ENCODE measurements around the gene CREB1.

DNA sequence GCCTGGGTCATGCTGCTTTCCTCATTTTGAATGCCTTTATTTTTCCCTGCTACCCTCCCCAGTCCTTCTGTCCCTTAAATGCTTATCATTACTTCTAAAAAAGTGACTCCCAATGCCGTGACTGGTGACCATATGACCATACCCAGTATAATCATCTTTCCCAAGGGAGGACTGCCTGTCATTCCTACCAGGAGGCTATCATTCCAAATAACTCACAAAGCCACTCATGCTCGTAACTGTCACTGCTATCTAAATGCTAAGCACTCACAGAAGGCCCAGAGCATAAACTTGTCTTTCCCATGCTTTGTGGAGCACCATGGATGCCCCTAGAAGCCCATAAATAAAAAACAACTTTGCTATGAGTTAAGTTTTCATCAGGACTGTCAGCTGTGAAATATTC, 38.7 kb upstream of the CREB1 start:
- TF ChIP-seq, protein P1, sequence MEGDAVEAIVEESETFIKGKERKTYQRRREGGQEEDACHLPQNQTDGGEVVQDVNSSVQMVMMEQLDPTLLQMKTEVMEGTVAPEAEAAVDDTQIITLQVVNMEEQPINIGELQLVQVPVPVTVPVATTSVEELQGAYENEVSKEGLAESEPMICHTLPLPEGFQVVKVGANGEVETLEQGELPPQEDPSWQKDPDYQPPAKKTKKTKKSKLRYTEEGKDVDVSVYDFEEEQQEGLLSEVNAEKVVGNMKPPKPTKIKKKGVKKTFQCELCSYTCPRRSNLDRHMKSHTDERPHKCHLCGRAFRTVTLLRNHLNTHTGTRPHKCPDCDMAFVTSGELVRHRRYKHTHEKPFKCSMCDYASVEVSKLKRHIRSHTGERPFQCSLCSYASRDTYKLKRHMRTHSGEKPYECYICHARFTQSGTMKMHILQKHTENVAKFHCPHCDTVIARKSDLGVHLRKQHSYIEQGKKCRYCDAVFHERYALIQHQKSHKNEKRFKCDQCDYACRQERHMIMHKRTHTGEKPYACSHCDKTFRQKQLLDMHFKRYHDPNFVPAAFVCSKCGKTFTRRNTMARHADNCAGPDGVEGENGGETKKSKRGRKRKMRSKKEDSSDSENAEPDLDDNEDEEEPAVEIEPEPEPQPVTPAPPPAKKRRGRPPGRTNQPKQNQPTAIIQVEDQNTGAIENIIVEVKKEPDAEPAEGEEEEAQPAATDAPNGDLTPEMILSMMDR (IDR thresholded peaks at IDR 0.05), result no peak
- TF ChIP-seq POLR2A (IDR thresholded peaks at IDR 0.05), result no peak
